Mucosa of descending colon (tissue), 3 donors: ENCODE measurements around the gene ZNF232. TPM values are rescaled to one million over a fixed set of nuclear protein-coding genes. Genes with fewer than 3 reads are reported as not detected.
"Not testable (repeated sequence)": the region's sequence is repeated elsewhere in the genome, so short reads cannot be mapped to it uniquely, and the experiment has no call there.

ENCODE experiments used
- ATAC-seq: fragments of 200-7000 bp; cut with Tn5 transposase; one replicate; pipeline ENCODE4 v1.9.1; 2020; ENCODE audit warnings: mild to moderate bottlenecking, moderate library complexity
- DNase-seq, 3 donors: peaks; one replicate each; pipeline ENCODE4 v3.0.0-alpha.2; 2020
- H3K36me3 ChIP-seq: fragments of 200-600 bp; one replicate; pipeline ENCODE4 v1.8.0; 2021; ENCODE audit warnings: low read depth, mild to moderate bottlenecking
- H3K4me1 ChIP-seq: fragments of 200-600 bp; one replicate; pipeline ENCODE4 v1.8.0; 2021; ENCODE audit warnings: low read depth, mild to moderate bottlenecking
- H3K4me3 ChIP-seq: fragments of 200-600 bp; one replicate; pipeline ENCODE4 v1.8.0; 2021; ENCODE audit warnings: mild to moderate bottlenecking
- H3K9me3 ChIP-seq: fragments of 200-600 bp; one replicate; pipeline ENCODE4 v1.8.0; 2021; ENCODE audit warnings: mild to moderate bottlenecking
- CTCF ChIP-seq: fragments of 200-600 bp; IDR thresholded peaks from one replicate; pipeline ENCODE4 v1.8.0; 2022; ENCODE audit warnings: antibody characterized with exemption, mild to moderate bottlenecking
- intact Hi-C, 2 donors: fragments of 100-400 bp; cut with DNase I in 1 of 2; cut with micrococcal nuclease in 1 of 2; formaldehyde crosslinking; loops; one replicate each; pipeline versions ENCODE4 v1.11.0 to v1.11.1; 2022; cut with DNase I, micrococcal nuclease
- total RNA-seq, 3 donors: library from RNA; stranded (reverse); fragmentation: NEBNext Ultra II Directional in 2 of 3; extraction: Animal tissue kit (Norgen Biotek cat#: 25700) in 2 of 3; gene quantifications; one replicate each; pipeline versions ENCODE4 v1.2.1 to v1.2.4, GENCODE V29; 2021 to 2023
- donor health status: DM: no; HTN: no; CAD: no; lungs with moderate emphysema.
- donor health status: DM: no; HTN: no; CAD: no.
- donor health status: DM: no; HTN: yes; CAD: no.

Gene ZNF232
- total RNA-seq, 3 donors from 2014 or later = 8.2 to 12.1 (median 8.4) TPM

- TF ChIP-seq CTCF = no peak
- Histone ChIP-seq H3K9me3 (no peaks in the 10 kb centered on the region), H3K4me3 (no peak overlapping the region), H3K36me3 (no peaks in the 10 kb centered on the region), H3K4me1 (no peaks in the 10 kb centered on the region)
- no peak for DNase-seq
- ATAC-seq = no peak
- intact Hi-C loops = no loop called here
These were observed 24.3 kb upstream of the ZNF232 start for GRCh38 chr17:5135726-5136579.

- H3K9me3 ChIP-seq, ATAC-seq, H3K4me1 ChIP-seq, DNase-seq, H3K4me3 ChIP-seq, intact Hi-C loops, H3K36me3 ChIP-seq: not testable (repeated sequence)
These were observed 23.5 kb upstream of the ZNF232 start for GRCh38 chr17:5135131-5135712.

- H3K9me3 ChIP-seq, DNase-seq, ATAC-seq, H3K4me1 ChIP-seq, H3K36me3 ChIP-seq, H3K4me3 ChIP-seq, intact Hi-C loops: not testable (repeated sequence)
These were observed 22.9 kb upstream of the ZNF232 start for GRCh38 chr17:5134571-5134970.

- H3K4me1 ChIP-seq, DNase-seq, H3K4me3 ChIP-seq, H3K9me3 ChIP-seq, intact Hi-C loops, ATAC-seq, H3K36me3 ChIP-seq: not testable (repeated sequence)
These were observed 22.3 kb upstream of the ZNF232 start for GRCh38 chr17:5133961-5134360.

GRCh38 chr17:5133311-5133710, 21.6 kb upstream of the ZNF232 start:
- TF ChIP-seq CTCF = no peak
- DNase-seq (no peak), ATAC-seq (no peak)
- intact Hi-C loops = no loop called here
- H3K4me1 ChIP-seq = no peaks in the 10 kb centered on the region
- H3K9me3 ChIP-seq = no peaks in the 10 kb centered on the region
- no peaks in the 10 kb centered on the region for H3K36me3 ChIP-seq
- no peak overlapping the region for H3K4me3 ChIP-seq

- intact Hi-C loops, H3K9me3 ChIP-seq, H3K4me3 ChIP-seq, H3K36me3 ChIP-seq, ATAC-seq, DNase-seq, H3K4me1 ChIP-seq: not testable (repeated sequence)
These were observed 21.0 kb upstream of the ZNF232 start for GRCh38 chr17:5132503-5133225.

- H3K9me3 ChIP-seq, ATAC-seq, DNase-seq, H3K36me3 ChIP-seq, H3K4me1 ChIP-seq, intact Hi-C loops, H3K4me3 ChIP-seq: not testable (repeated sequence)
These were observed 20.3 kb upstream of the ZNF232 start for GRCh38 chr17:5131799-5132502.
